ENCODE data around the gene HAVCR1.

GRCh38 chr5:157004893-157005551, 53.9 kb downstream of the HAVCR1 start:
- TF ChIP-seq CTCF (conservative IDR thresholded peaks at IDR 0.05) (no peak), ZFX (IDR thresholded peaks at IDR 0.05) (no peak)

Data from C4-2B (cell line).